GM21381 (cell line): ENCODE measurements around the gene GRM5.
"Not testable (repeated sequence)": the region's sequence is repeated elsewhere in the genome, so short reads cannot be mapped to it uniquely, and the experiment has no call there.

Source experiments
- ATAC-seq: cut with Tn5 transposase; IDR thresholded peaks from one replicate; pipeline ENCODE4 v1.9.1; 2021; ENCODE audit warnings: mild to moderate bottlenecking, moderate library complexity; ENCODE audit not compliant: unreplicated experiment

GRM5 gene

DNA sequence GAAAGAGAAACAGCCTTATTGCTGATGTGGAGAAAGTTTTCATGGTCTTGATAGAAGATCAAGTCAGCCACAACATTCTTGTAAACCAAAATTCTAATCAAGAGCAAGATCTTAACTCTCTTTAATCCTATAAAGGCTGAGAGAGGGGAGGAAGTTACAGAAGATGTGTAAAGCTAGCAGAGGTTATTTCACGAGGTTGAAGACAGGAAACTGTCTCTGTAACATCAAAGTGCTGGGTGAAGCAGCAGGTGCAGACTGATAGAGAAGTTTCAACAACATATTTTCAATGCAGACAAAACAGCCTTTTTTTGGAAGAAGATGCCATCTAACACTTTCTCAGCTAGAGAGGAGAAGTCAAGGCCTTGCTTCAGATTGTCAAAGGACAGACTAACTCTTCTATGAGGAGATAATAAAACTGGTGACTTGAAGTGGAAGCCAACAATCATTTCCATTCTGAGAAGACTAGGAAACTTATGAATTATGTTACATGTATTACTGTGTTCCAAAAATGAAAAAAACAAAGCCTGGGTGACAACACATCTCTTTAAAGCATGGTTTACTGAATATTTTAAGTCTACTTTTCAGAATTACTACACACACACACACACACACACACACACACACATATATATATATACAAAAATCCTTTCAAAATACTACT is 221.9 kb downstream of the GRM5 start:
- not testable (repeated sequence) for ATAC-seq

DNA sequence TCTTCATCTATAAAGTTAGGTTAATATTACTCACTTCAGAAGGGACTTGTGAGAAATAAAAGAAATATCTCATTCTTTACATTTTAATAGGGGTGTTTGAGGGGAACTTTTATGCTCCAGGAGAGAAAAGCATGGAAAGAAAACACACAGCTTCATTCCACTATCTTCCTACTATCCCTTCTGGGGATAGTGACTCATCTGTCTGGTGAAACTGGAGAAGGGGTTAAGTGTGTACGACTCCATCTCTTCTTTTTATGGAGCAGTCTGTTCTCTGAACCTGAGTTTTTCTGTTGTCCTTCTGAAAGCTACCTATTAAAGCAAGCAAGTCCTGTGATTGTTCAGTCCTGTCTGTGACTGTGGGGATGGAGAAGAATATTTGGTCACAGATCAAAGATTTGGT is 227.6 kb downstream of the GRM5 start:
- ATAC-seq: not testable (repeated sequence)

- not testable (repeated sequence) for ATAC-seq
Observed at GRCh38 chr11:88835709-88836108, 230.1 kb downstream of the GRM5 start.

DNA sequence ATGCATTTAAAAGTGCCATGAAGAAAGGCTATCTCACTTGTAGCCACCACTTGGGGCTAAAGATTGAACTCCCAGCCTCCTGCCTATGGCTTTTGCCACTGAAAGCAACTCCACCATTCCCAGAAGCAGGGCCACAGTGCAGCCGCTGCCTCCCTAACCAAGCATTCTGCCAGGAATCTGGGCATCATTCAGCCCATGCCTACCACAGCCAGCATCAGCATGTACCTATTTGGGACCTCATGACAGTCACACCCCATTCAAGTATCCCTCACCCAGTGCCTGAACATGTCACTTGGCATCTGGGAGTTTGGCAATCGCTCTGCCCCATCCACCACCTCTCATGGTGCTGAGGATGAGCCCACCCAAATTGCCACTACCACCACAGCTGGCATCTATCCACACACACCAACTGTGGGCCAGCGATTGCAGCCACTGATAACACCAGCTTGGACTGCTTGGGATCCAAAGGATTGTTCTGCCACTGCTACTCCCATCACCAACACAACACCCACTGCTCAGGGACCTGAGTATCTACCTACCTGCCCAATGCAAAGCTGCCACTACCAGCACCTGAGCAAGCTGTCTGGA is 234.4 kb downstream of the GRM5 start:
- no peak for ATAC-seq

DNA sequence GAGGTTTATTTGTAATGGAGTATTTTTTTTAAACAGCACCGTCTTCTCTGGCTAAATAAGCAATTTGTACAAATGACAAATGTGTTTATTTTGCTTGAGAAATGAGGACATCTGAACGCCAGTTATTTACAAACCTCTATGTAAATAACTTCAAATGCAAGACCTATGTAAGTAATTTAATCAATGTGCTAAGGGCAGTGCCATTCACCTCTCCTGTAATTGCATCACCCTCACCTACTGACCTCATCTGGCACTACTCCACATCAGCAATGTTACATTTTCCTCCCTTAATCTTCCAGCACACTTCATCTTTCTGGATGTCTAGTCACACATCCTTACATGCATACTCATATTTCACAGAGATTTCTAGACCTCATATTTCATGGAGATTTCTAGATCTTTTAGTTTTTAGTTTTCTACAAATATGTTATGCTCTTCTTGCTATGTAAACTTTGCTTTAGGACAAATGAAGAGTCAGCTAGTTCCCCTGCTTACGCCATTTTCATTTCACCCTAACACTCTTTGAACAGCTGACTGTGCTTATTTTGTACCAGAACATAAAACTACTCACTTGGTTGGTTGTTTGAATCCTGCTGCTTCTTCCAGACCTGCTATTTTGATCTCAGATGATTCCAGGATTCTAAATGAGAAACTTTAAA is 238.6 kb downstream of the GRM5 start:
- no peak for ATAC-seq

GRCh38 chr11:88819616-88820015 is 246.2 kb downstream of the GRM5 start:
- ATAC-seq: no peak

GRCh38 chr11:88818978-88819377 is 246.8 kb downstream of the GRM5 start:
- no peak for ATAC-seq

- no peak for ATAC-seq
Observed at GRCh38 chr11:88815505-88815904, 250.3 kb downstream of the GRM5 start.

- peak; percentile 53 for ATAC-seq
Observed at GRCh38 chr11:88814076-88814475, 251.7 kb downstream of the GRM5 start.

DNA sequence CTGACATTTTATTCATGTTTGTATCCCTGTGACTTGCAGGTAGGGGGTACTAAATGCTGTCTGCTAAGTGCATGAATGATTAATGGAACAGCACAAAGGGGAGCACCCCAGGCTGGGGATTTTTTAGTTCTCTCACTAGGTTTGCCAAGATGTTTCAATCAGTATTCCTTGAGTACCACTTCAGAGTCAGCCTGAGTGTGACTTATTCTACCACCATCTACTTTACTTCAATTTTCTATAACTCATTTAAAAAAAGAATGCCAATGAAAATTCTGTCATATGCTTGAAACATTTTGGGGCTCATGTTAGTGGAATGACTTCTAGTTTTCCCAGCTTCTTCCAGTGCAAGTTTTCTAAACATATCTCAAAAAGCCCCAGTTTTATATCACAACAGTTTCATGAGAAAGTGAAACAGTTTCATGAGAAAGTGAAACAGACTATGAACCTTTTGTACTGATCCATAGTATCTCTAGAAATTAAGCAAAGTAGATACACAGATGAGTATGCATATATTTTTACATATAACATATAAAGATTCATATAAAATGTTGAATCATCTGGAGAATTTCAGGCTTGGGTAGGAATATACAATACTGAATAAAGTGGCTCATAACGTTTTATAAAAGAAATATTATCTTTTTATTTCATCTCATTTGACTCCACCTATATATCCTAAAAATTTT is 252.4 kb downstream of the GRM5 start:
- ATAC-seq: peak; percentile 93

GRCh38 chr11:88810420-88811097 is 255.2 kb downstream of the GRM5 start:
- ATAC-seq: no peak

GRCh38 chr11:88809126-88809525 is 256.7 kb downstream of the GRM5 start:
- ATAC-seq: no peak

DNA sequence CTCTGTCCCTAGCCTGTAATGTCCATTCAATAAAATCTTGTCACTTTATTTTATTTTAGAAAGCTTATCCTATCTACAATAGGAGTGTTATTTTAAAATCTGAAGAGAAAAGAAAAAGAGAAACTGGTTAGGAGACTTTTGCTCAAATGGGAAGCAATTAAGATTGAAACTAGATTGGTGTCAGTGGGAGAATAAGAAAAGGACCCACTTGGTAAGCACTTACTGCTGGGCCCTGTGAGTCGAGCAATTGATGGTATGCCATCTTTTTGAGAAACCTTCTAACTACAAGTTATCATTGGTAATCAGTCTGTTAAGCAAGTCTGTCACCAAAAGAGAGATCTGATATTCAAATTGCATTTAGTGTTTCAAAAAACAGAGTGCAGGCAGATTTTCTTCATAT is 258.4 kb downstream of the GRM5 start:
- no peak for ATAC-seq

GRCh38 chr11:88806410-88806809 is 259.4 kb downstream of the GRM5 start:
- no peak for ATAC-seq

DNA sequence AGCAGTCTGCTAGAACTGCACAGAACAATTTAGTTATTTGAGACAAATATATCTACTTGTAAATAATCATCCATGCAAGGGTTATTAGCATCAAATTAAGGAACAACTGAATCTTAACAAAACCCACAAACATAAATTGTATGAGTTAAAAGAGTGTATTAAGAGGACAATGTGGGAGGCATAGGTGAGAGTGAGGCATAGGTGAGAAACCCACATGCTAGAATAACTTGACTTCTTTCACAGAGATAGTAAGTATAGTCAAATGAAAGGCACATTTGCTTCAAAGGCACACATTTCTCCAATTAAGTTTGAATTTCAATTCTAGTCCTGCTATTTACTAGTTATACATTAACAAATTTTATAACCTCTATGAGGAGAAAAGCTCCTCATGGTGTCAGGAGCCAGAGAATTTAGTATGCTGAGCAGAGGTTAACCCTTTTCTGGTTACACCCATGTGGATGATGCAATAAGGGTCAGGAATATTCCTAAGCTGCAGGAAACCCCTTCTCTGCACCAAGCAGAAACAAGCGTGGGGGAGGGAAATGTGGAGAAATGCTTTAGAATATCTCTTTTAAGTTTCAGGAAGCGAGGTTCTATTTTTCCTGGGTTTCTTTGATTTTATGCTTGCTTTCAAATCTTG is 264.2 kb downstream of the GRM5 start:
- no peak for ATAC-seq

GRCh38 chr11:88799771-88800500 is 265.8 kb downstream of the GRM5 start:
- ATAC-seq: no peak

DNA sequence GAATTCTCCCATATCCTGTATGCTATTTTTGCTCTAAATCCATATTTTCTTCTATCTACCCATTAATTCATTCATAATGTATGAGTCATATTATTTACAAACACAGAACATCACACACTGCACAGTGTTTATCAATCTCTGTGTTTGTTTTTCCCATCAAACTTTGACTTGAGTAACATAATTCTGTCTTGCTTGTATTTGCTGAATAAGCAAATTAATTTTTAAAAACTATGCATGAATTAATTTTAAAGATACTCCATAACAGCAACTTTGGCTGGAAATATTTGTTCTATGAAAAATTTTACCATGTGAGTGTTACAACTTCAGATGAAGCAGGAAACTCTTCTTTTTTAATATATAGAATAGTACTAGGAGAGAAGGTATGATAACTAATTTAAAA is 275.6 kb downstream of the GRM5 start:
- no peak for ATAC-seq

- ATAC-seq: no peak
Observed at GRCh38 chr11:88779577-88779976, 286.2 kb downstream of the GRM5 start.

DNA sequence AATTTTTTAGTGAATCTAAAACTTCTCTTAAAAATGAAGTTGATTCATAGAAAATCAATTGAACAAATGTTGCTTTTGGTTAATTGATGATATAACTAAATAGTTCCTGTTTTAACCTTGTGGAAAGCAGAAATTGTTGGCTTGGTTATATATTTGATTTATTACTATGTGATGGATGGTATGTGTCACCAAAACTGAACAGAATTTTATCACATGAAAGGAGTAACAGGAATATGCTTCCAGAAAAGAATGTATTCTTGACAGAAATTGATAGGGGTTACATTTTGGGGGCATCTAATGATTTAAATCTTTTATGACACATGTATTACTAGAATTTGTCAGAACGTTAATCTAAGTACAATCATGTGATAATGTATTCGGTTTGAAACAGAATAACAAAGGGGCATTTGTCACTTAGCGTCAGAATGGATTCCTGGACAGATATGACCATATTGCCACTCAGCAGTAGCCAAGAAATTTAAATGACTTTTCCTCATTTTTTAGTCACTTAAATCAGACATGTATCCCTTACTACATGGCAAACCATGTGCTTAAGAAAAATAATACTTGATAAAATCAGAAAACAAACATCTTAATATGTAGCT is 295.2 kb downstream of the GRM5 start:
- ATAC-seq: no peak

DNA sequence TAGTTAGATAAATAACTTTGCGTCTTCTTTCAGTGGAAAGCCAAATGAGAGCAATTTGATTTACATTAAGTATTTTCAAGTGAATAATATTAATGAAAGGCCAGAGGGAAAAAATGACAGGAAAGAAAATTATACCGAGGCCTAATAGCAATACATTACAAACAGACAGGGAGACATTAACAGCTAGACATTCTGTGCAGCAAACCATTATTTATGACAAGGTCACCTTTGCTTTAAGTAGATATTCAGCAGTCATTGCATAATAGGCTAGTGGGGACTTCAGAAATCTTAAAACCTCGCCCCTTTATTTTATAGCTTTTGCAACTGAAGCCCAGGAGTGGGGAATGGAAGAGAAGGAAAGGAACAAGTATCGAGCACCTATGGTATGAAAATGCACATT is 321.6 kb downstream of the GRM5 start:
- no peak for ATAC-seq
